Smooth muscle cell (in vitro differentiated cells): ENCODE results near the gene TMBIM1. TPM values are rescaled to one million over a fixed set of nuclear protein-coding genes. Genes with fewer than 3 reads are reported as not detected.
A peak's percentile ranks its signal among the peaks of the same experiment; 100 is the strongest.

Experiments
- DNase-seq: peaks from one replicate; lab custom pipeline; 2025; ENCODE audit not compliant: unreplicated experiment; lab: John Stamatoyannopoulos, UW
- H2AFZ ChIP-seq: fragments of 200-600 bp; sonication (generic); 2 replicates; pipeline ENCODE4 v1.6.0; 2016; ENCODE audit warnings: antibody characterized with exemption, low read depth, mild to moderate bottlenecking
- H3F3A ChIP-seq: fragments of 200-600 bp; sonication (generic); 2 replicates; pipeline ENCODE4 v1.6.0; 2017; ENCODE audit warnings: antibody characterized with exemption, low read depth
- H3K27ac ChIP-seq: fragments of 200-600 bp; sonication (generic); 2 replicates; pipeline ENCODE4 v1.5.1; 2016; ENCODE audit warnings: low read depth, mild to moderate bottlenecking
- H3K27me3 ChIP-seq: fragments of 200-600 bp; sonication (generic); 2 replicates; pipeline ENCODE4 v1.6.1; 2016; ENCODE audit warnings: low read depth, mild to moderate bottlenecking
- H3K36me3 ChIP-seq: fragments of 200-600 bp; sonication (generic); 2 replicates; pipeline ENCODE4 v1.5.1; 2016; ENCODE audit warnings: low read depth
- H3K4me1 ChIP-seq: fragments of 200-600 bp; sonication (generic); 2 replicates; pipeline ENCODE4 v1.5.1; 2016; ENCODE audit warnings: low read depth
- H3K4me2 ChIP-seq: fragments of 200-600 bp; sonication (generic); 2 replicates; pipeline ENCODE4 v1.6.0; 2016; ENCODE audit warnings: mild to moderate bottlenecking
- H3K4me3 ChIP-seq: fragments of 200-600 bp; sonication (generic); 2 replicates; pipeline ENCODE4 v1.5.1; 2016; ENCODE audit warnings: mild to moderate bottlenecking
- H3K79me2 ChIP-seq: fragments of 200-600 bp; sonication (generic); 2 replicates; pipeline ENCODE4 v1.6.0; 2016; ENCODE audit warnings: low read depth, mild to moderate bottlenecking
- H3K9ac ChIP-seq: fragments of 200-600 bp; sonication (generic); 2 replicates; pipeline ENCODE4 v1.6.0; 2016; ENCODE audit warnings: low read depth
- H3K9me3 ChIP-seq: fragments of 200-600 bp; sonication (generic); replicated peaks from 2 replicates; pipeline ENCODE4 v1.5.1; 2016; ENCODE audit warnings: low read depth
- H4K20me1 ChIP-seq: fragments of 200-600 bp; sonication (generic); 2 replicates; pipeline ENCODE4 v1.6.0; 2016; ENCODE audit warnings: low read depth
- whole genome bisulfite sequencing: methylation state at CpG from one replicate; pipeline ENCODE4 v1.1.7; 2016; ENCODE audit warnings: low lambda C conversion rate; 5-methylcytosine and 5-hydroxymethylcytosine counted together
- polyA plus RNA-seq: library from polyadenylated mRNA; unstranded; fragments of >200 nt; fragmentation: Nextera tagmentation; extraction: Ambion mirVana; gene quantifications from 2 replicates; pipeline ENCODE4 v1.2.1, GENCODE V29; 2016
- total RNA-seq: library from RNA; depleted of rRNA; stranded (reverse); fragments of >200 nt; gene quantifications from 2 replicates; pipeline ENCODE4 v1.2.3, GENCODE V29; 2014
- TF ChIP-seq, protein P1 (sequence below): fragments of 200-600 bp; sonication (generic); IDR thresholded peaks from 2 replicates; pipeline ENCODE4 v1.5.1; 2017; ENCODE audit warnings: borderline replicate concordance, mild to moderate bottlenecking, antibody characterized with exemption; ENCODE audit not compliant: insufficient read depth, poor library complexity, severe bottlenecking

Gene TMBIM1
- total and polyA plus RNA-seq, 2 experiments from 2014 or later: 109 to 121 TPM

GRCh38 chr2:218296847-218297246 lies 4.5 kb upstream of the TMBIM1 start:
- Histone ChIP-seq H3K27me3 (no peaks in the 10 kb centered on the region), H3K4me3 (no peak overlapping the region), H4K20me1 (no peaks in the 10 kb centered on the region), H3K4me1 (peaks cover 9% of the 10 kb centered on the region), H2AFZ (no peak overlapping the region), H3K36me3 (no peaks in the 10 kb centered on the region), H3K4me2 (no peak overlapping the region), H3K79me2 (peaks cover 12% of the 10 kb centered on the region), H3K9me3 (no peaks in the 10 kb centered on the region), H3K9ac (no peak overlapping the region), H3K27ac (peak overlapping the region; percentile 68), H3F3A (no peaks in the 10 kb centered on the region)
- TF ChIP-seq, protein P1, sequence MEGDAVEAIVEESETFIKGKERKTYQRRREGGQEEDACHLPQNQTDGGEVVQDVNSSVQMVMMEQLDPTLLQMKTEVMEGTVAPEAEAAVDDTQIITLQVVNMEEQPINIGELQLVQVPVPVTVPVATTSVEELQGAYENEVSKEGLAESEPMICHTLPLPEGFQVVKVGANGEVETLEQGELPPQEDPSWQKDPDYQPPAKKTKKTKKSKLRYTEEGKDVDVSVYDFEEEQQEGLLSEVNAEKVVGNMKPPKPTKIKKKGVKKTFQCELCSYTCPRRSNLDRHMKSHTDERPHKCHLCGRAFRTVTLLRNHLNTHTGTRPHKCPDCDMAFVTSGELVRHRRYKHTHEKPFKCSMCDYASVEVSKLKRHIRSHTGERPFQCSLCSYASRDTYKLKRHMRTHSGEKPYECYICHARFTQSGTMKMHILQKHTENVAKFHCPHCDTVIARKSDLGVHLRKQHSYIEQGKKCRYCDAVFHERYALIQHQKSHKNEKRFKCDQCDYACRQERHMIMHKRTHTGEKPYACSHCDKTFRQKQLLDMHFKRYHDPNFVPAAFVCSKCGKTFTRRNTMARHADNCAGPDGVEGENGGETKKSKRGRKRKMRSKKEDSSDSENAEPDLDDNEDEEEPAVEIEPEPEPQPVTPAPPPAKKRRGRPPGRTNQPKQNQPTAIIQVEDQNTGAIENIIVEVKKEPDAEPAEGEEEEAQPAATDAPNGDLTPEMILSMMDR: no peak
- 92% methylated on average over 7 of the region's 7 CpGs for WGBS
- DNase-seq: no peak

DNA sequence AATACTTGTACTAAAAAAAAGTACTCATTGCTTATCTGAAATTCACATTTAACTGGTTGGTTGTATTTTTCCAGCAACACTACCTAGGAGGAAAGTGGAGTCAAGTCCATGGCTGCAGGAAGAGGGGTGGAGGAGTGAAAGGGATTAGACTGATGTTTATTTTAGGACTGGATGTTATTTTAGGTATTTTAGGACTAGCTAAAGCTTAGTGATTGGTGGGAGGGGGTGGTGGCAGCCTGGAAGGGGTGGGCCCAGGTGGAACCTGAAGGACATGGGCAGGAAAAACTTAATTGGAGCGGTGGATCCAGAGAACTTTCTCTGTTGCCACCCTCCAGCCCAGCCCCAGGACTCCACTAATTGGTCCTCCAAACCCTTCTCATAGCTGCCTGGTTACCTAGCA lies 3.9 kb upstream of the TMBIM1 start:
- H3K27me3 ChIP-seq: no peaks in the 10 kb centered on the region
- DNase-seq: no peak
- 92% methylated on average over 1 of the region's 1 CpG for WGBS
- TF ChIP-seq, protein P1: no peak
- no peaks in the 10 kb centered on the region for H3K9me3 ChIP-seq
- peaks cover 14% of the 10 kb centered on the region for H3K4me1 ChIP-seq
- H3K36me3 ChIP-seq: no peaks in the 10 kb centered on the region
- H3K4me3 ChIP-seq: no peak overlapping the region
- H4K20me1 ChIP-seq: no peaks in the 10 kb centered on the region
- H3K4me2 ChIP-seq: no peak overlapping the region
- no peak overlapping the region for H3K27ac ChIP-seq
- H3K79me2 ChIP-seq: peaks cover 19% of the 10 kb centered on the region
- H3F3A ChIP-seq: peaks cover 5% of the 10 kb centered on the region
- H3K9ac ChIP-seq: no peak overlapping the region
- no peak overlapping the region for H2AFZ ChIP-seq

GRCh38 chr2:218295029-218295428 lies 2.7 kb upstream of the TMBIM1 start:
- no peak overlapping the region for H3K9ac ChIP-seq
- WGBS: 31% methylated on average over 7 of the region's 7 CpGs

GRCh38 chr2:218294430-218295022 lies 2.2 kb upstream of the TMBIM1 start:
- Histone ChIP-seq H3K4me2 (peak overlapping the region; percentile 43), H2AFZ (no peak overlapping the region), H3K9me3 (no peaks in the 10 kb centered on the region), H3K4me1 (peaks cover 30% of the 10 kb centered on the region), H3K79me2 (peaks cover 36% of the 10 kb centered on the region), H3K27me3 (no peaks in the 10 kb centered on the region), H3K9ac (no peak overlapping the region), H4K20me1 (no peaks in the 10 kb centered on the region), H3K27ac (peak overlapping the region; percentile 100), H3K4me3 (no peak overlapping the region), H3F3A (peaks cover 12% of the 10 kb centered on the region), H3K36me3 (no peaks in the 10 kb centered on the region)
- no peak for DNase-seq
- 80% methylated on average over 5 of the region's 5 CpGs for WGBS
- TF ChIP-seq, protein P1: no peak

More at GRCh38 chr2:218295029-218295428, 2.7 kb upstream of the TMBIM1 start:
- Histone ChIP-seq H3F3A (peaks cover 12% of the 10 kb centered on the region), H3K4me1 (peaks cover 26% of the 10 kb centered on the region), H2AFZ (no peak overlapping the region), H3K27me3 (no peaks in the 10 kb centered on the region), H4K20me1 (no peaks in the 10 kb centered on the region), H3K79me2 (peaks cover 31% of the 10 kb centered on the region), H3K4me2 (peak overlapping the region; percentile 52), H3K36me3 (no peaks in the 10 kb centered on the region), H3K27ac (peak overlapping the region; percentile 100), H3K9me3 (no peaks in the 10 kb centered on the region), H3K4me3 (no peak overlapping the region)
- TF ChIP-seq, protein P1: no peak
- no peak for DNase-seq
